ENCODE data around the gene ARID1B. TPM values are rescaled to one million over a fixed set of nuclear protein-coding genes. Genes with fewer than 3 reads are reported as not detected.

The ARID1B gene
- total RNA-seq, 1 donor from 2014 or later = 47.3 TPM

- Histone ChIP-seq H3K4me3 (ENCODE audit: low read depth, low read length) (no peak overlapping the region), H3K27me3 (ENCODE audit: control insufficient read depth, insufficient read depth, low read length) (no peaks in the 10 kb centered on the region), H3K36me3 (ENCODE audit: control insufficient read depth, insufficient read depth, low read length) (no peaks in the 10 kb centered on the region)
- no peak for TF ChIP-seq CTCF (IDR thresholded peaks at IDR 0.05; ENCODE audit: insufficient read depth, low read length, poor library complexity, severe bottlenecking)
- DNase-seq (ENCODE audit: low read depth) = no peak
Measured at GRCh38 chr6:157226026-157226625, 448.9 kb downstream of the ARID1B start.

GRCh38 chr6:157226761-157227160, 449.6 kb downstream of the ARID1B start:
- no peaks in the 10 kb centered on the region for H3K27me3 ChIP-seq (ENCODE audit: control insufficient read depth, insufficient read depth, low read length)
- H3K4me3 ChIP-seq (ENCODE audit: low read depth, low read length) = no peak overlapping the region
- H3K36me3 ChIP-seq (ENCODE audit: control insufficient read depth, insufficient read depth, low read length) = no peaks in the 10 kb centered on the region
- DNase-seq (ENCODE audit: low read depth) = no peak
- no peak for TF ChIP-seq CTCF (IDR thresholded peaks at IDR 0.05; ENCODE audit: insufficient read depth, low read length, poor library complexity, severe bottlenecking)

- H3K27me3 ChIP-seq (ENCODE audit: control insufficient read depth, insufficient read depth, low read length) = no peaks in the 10 kb centered on the region
- no peak for DNase-seq (ENCODE audit: low read depth)
- H3K4me3 ChIP-seq (ENCODE audit: low read depth, low read length) = no peak overlapping the region
- no peak for TF ChIP-seq CTCF (IDR thresholded peaks at IDR 0.05; ENCODE audit: insufficient read depth, low read length, poor library complexity, severe bottlenecking)
- no peaks in the 10 kb centered on the region for H3K36me3 ChIP-seq (ENCODE audit: control insufficient read depth, insufficient read depth, low read length)
Measured at GRCh38 chr6:157227202-157228166, 450.3 kb downstream of the ARID1B start.

GRCh38 chr6:157228426-157229131, 451.4 kb downstream of the ARID1B start:
- H3K4me3 ChIP-seq (ENCODE audit: low read depth, low read length) = no peak overlapping the region
- H3K36me3 ChIP-seq (ENCODE audit: control insufficient read depth, insufficient read depth, low read length) = no peaks in the 10 kb centered on the region
- no peak for DNase-seq (ENCODE audit: low read depth)
- no peak for TF ChIP-seq CTCF (IDR thresholded peaks at IDR 0.05; ENCODE audit: insufficient read depth, low read length, poor library complexity, severe bottlenecking)
- H3K27me3 ChIP-seq (ENCODE audit: control insufficient read depth, insufficient read depth, low read length) = no peaks in the 10 kb centered on the region

- TF ChIP-seq CTCF (IDR thresholded peaks at IDR 0.05; ENCODE audit: insufficient read depth, low read length, poor library complexity, severe bottlenecking) = no peak
- no peak overlapping the region for H3K4me3 ChIP-seq (ENCODE audit: low read depth, low read length)
- H3K27me3 ChIP-seq (ENCODE audit: control insufficient read depth, insufficient read depth, low read length) = no peaks in the 10 kb centered on the region
- no peaks in the 10 kb centered on the region for H3K36me3 ChIP-seq (ENCODE audit: control insufficient read depth, insufficient read depth, low read length)
- no peak for DNase-seq (ENCODE audit: low read depth)
Measured at GRCh38 chr6:157229132-157229618, 452.0 kb downstream of the ARID1B start.
